ENCODE results near the gene GNS. TPM values are rescaled to one million over a fixed set of nuclear protein-coding genes. Genes with fewer than 3 reads are reported as not detected.

Gene GNS
- total and polyA plus RNA-seq, 2 of the 13 experiments (the other 11 are each of a cell fraction or from before 2014, with no cell fraction given), result 49.8 to 51.0 TPM

GRCh38 chr12:64665514-64665913 lies 93.7 kb downstream of the GNS start (continued):
- TF ChIP-seq AHDC1 (CRISPR knock-in tag; IDR thresholded peaks at IDR 0.05; ENCODE audit: borderline replicate concordance) (no peak), HMGA1 (CRISPR knock-in tag; conservative IDR thresholded peaks at IDR 0.05) (no peak), RFX1 (IDR thresholded peaks at IDR 0.05) (peak; percentile 55; the same call in 1 of the 2 replicates), RFXANK (CRISPR knock-in tag; IDR thresholded peaks at IDR 0.05) (no peak), ZNF10 (CRISPR knock-in tag; IDR thresholded peaks at IDR 0.05; ENCODE audit: borderline replicate concordance, low read depth) (no peak), HOXD1 (CRISPR knock-in tag; IDR thresholded peaks at IDR 0.05) (no peak), NR2F6 (IDR thresholded peaks at IDR 0.05) (no peak), NR2F6 (CRISPR knock-in tag; IDR thresholded peaks at IDR 0.05) (no peak), PHF8 (CRISPR knock-in tag; IDR thresholded peaks at IDR 0.05) (no peak), NFYB (CRISPR knock-in tag; IDR thresholded peaks at IDR 0.05) (no peak), ZNF777 (CRISPR knock-in tag; IDR thresholded peaks at IDR 0.05) (no peak), THRA (CRISPR knock-in tag; IDR thresholded peaks at IDR 0.05; ENCODE audit: borderline replicate concordance) (no peak), NFIC (IDR thresholded peaks at IDR 0.05; ENCODE audit: low read length) (no peak), HCFC1 (IDR thresholded peaks at IDR 0.05; ENCODE audit: low read depth, low read length) (no peak), BHLHE40 (IDR thresholded peaks at IDR 0.05; ENCODE audit: low read length) (no peak), SAP130 (CRISPR knock-in tag; IDR thresholded peaks at IDR 0.05; ENCODE audit: low read depth) (peak; percentile 30; the same call in 1 of the 2 replicates)

Other genes starting within 250 kb of the GNS start
- gene RASSF3, start 148.9 kb downstream of the GNS start, total RNA-seq (2016; rRNA removed; fragmentation: Illumina TruSeq; extraction: Trizol), result 16.0 and 21.3 TPM in 2 replicates
- gene RASSF3, start 148.9 kb downstream of the GNS start, polyA plus RNA-seq (2011; rRNA removed), result 15.4 and 15.5 TPM in 2 replicates
- gene TBC1D30, start 65.2 kb upstream of the GNS start, total RNA-seq (2016; rRNA removed; fragmentation: Illumina TruSeq; extraction: Trizol), result 0.21 and 0.42 TPM in 2 replicates
- 0.35 and 0.67 TPM in 2 replicates for gene TBC1D30, start 65.2 kb upstream of the GNS start, polyA plus RNA-seq (2011; rRNA removed)

Data from HepG2 (cell line).